Measurements from ENCODE around the gene PTPRD. TPM values are rescaled to one million over a fixed set of nuclear protein-coding genes. Genes with fewer than 3 reads are reported as not detected.
A peak's percentile ranks its signal among the peaks of the same experiment; 100 is the strongest.

The PTPRD gene
- total and polyA plus RNA-seq, 2 donors from 2014 or later, result 6.4 to 78.9 TPM

DNA sequence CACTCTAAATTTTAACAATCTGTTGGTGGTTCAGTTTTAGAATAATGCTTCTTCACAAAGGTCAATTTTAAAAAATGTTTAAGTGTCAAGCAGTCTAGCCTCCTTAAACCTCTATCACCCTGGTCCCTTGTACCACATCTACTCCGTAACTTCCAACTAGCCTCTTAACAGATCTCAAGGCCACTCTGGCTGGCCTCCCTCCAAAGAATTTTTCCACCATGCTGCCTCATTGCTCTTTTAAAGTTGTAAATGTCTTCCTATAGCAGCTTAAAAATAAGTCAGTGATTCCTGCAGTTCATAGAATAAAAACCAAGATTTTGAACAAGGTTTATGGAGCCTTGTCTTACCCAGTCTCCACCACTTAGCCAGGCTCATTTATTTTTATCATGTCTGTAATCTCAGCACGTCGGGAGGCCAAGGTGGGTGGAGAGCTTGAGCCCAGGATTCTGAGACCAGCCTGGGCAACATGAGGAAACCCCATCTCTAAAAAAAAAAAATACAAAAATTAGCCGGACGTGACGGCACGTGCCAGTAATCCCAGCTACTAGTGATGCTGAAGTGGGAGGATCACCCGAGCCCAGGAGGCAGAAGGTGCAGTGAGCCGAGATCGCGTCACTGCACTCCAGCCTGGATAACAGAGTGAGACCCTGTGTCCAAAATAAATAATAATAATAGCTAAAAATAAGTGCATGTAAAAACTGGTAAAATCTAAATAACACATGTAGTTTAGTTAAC is 1888.4 kb downstream of the PTPRD start:
- peaks cover 0 to 3% (median 0%) of the 10 kb centered on the region in 3 donors for H3K4me1 ChIP-seq (ENCODE audit: control insufficient read depth in 2 of 3, insufficient read depth in 2 of 3, low read depth in 1 of 3, low read length in 3 of 3)
- no peaks in the 10 kb centered on the region for H3K9me3 ChIP-seq (ENCODE audit: control insufficient read depth in 2 of 3, insufficient read depth in 1 of 3, low read length in 3 of 3)
- H3K4me3 ChIP-seq (ENCODE audit: low read length in 3 of 3), result no peak overlapping the region
- peak in 4 of 5 donors; percentile 53 to 76 (median 72) for DNase-seq
- FAIRE-seq, result no peak
- no peaks in the 10 kb centered on the region for H3K36me3 ChIP-seq (ENCODE audit: control insufficient read depth in 2 of 3, insufficient read depth in 3 of 3, low read length in 3 of 3)
- intact Hi-C loops (cut with DNase I), result no loop called here
- TF ChIP-seq, protein P1, sequence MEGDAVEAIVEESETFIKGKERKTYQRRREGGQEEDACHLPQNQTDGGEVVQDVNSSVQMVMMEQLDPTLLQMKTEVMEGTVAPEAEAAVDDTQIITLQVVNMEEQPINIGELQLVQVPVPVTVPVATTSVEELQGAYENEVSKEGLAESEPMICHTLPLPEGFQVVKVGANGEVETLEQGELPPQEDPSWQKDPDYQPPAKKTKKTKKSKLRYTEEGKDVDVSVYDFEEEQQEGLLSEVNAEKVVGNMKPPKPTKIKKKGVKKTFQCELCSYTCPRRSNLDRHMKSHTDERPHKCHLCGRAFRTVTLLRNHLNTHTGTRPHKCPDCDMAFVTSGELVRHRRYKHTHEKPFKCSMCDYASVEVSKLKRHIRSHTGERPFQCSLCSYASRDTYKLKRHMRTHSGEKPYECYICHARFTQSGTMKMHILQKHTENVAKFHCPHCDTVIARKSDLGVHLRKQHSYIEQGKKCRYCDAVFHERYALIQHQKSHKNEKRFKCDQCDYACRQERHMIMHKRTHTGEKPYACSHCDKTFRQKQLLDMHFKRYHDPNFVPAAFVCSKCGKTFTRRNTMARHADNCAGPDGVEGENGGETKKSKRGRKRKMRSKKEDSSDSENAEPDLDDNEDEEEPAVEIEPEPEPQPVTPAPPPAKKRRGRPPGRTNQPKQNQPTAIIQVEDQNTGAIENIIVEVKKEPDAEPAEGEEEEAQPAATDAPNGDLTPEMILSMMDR (IDR thresholded peaks at IDR 0.05; ENCODE audit: borderline replicate concordance, extremely low read depth, insufficient read depth), result no peak
- no peaks in the 10 kb centered on the region for H3K27me3 ChIP-seq (ENCODE audit: control insufficient read depth, insufficient read depth, low read length)
- H3K27ac ChIP-seq (ENCODE audit: low read depth in 2 of 2, low read length in 2 of 2), result no peak overlapping the region
- no peak overlapping the region for H3K9ac ChIP-seq (ENCODE audit: low read length in 3 of 3)

DNA sequence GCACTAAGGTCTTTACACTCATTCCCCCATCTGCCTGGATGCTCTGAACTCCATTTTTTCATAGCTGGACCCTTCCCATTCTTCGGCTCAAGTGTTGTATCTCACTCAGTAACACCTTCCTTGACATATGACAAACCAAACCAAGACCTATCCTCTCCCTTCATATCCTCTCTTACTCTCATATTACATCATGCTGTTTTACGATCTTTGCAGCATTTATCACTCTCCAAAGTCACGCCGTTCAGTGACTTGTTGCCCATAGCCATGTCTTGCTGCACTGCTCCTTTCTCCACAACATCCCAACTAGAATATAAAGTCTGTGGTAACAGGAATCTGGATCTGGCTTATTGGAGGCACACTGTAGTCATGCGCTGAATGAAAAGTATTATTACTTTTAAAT is 1889.6 kb downstream of the PTPRD start:
- H3K36me3 ChIP-seq (ENCODE audit: control insufficient read depth in 2 of 3, insufficient read depth in 3 of 3, low read length in 3 of 3), result no peaks in the 10 kb centered on the region
- intact Hi-C loops (cut with DNase I), result no loop called here
- FAIRE-seq, result no peak

DNA sequence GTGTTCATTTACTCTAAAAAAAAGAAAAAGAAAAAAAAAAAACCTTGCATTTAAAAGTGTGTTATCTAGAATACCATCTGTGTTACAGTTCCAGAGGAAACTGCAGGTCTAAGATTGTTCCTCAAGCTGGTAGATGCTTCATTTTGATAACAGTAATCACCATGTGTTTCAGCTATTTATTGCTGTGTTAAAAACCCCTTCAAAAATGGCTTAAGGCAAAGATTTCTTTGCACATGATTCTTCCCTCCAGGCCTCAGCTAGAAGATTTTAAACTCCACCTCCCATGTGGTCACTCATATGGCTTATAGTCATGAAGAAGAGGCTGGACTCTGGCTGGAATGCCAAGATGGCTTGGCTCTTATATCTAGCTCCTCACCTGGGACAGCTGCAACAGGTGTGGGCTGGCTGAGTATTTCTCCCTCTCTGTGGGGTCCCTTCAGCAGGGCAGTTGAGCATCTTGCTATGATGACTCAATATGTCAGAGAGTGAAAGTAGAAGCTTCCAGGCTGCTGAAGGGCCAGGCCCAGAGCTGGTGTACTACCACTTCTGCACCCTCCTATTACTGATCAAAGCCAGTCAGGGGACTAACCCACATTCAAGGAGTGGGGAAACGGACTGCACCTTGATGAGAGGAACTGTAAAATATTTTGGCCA is 1892.8 kb downstream of the PTPRD start:
- intact Hi-C loops (cut with DNase I), result no loop called here
- Histone ChIP-seq H3K4me3 (ENCODE audit: low read length in 3 of 3) (no peak overlapping the region), H3K4me1 (ENCODE audit: control insufficient read depth in 2 of 3, insufficient read depth in 2 of 3, low read depth in 1 of 3, low read length in 3 of 3) (peaks cover 0 to 13% (median 4%) of the 10 kb centered on the region in 3 donors), H3K9ac (ENCODE audit: low read length in 3 of 3) (no peak overlapping the region), H3K36me3 (ENCODE audit: control insufficient read depth in 2 of 3, insufficient read depth in 3 of 3, low read length in 3 of 3) (no peaks in the 10 kb centered on the region), H3K27me3 (ENCODE audit: control insufficient read depth, insufficient read depth, low read length) (no peaks in the 10 kb centered on the region), H3K9me3 (ENCODE audit: control insufficient read depth in 2 of 3, insufficient read depth in 1 of 3, low read length in 3 of 3) (no peaks in the 10 kb centered on the region), H3K27ac (ENCODE audit: low read depth in 2 of 2, low read length in 2 of 2) (no peak overlapping the region)
- TF ChIP-seq, protein P1 (IDR thresholded peaks at IDR 0.05; ENCODE audit: borderline replicate concordance, extremely low read depth, insufficient read depth), result no peak
- no peak for DNase-seq
- no peak for FAIRE-seq

More for the DNA sequence above, 1889.6 kb downstream of the PTPRD start:
- peaks cover 0 to 3% (median 0%) of the 10 kb centered on the region in 3 donors for H3K4me1 ChIP-seq (ENCODE audit: control insufficient read depth in 2 of 3, insufficient read depth in 2 of 3, low read depth in 1 of 3, low read length in 3 of 3)
- H3K27ac ChIP-seq (ENCODE audit: low read depth in 2 of 2, low read length in 2 of 2), result no peak overlapping the region
- no peak overlapping the region for H3K4me3 ChIP-seq (ENCODE audit: low read length in 3 of 3)
- no peak overlapping the region for H3K9ac ChIP-seq (ENCODE audit: low read length in 3 of 3)
- H3K27me3 ChIP-seq (ENCODE audit: control insufficient read depth, insufficient read depth, low read length), result no peaks in the 10 kb centered on the region
- no peaks in the 10 kb centered on the region for H3K9me3 ChIP-seq (ENCODE audit: control insufficient read depth in 2 of 3, insufficient read depth in 1 of 3, low read length in 3 of 3)
- DNase-seq, result no peak
- TF ChIP-seq, protein P1 (IDR thresholded peaks at IDR 0.05; ENCODE audit: borderline replicate concordance, extremely low read depth, insufficient read depth), result no peak

Data from kidney (tissue), 14 donors.